ENCODE measurements around the gene VPS13A. TPM values are rescaled to one million over a fixed set of nuclear protein-coding genes. Genes with fewer than 3 reads are reported as not detected.

VPS13A gene
- total RNA-seq, result 10 to 100 TPM; 42.5 to 54.4 TPM

- H3K4me1 ChIP-seq, result peaks cover 16% of the 10 kb centered on the region
Measured at GRCh38 chr9:77177143-77177893, at the start of gene VPS13A. TSS of gene VPS13A (plus strand) at chr9:77177534. CDS start at chr9:77177705, 171 bp downstream.

GRCh38 chr9:77128125-77128789, 49.1 kb upstream of the VPS13A start:
- no peak overlapping the region for H3K27ac ChIP-seq
- no peaks in the 10 kb centered on the region for H3K36me3 ChIP-seq (replicated peaks in 1 of 2; ENCODE audit: insufficient read depth in 1 of 2, low read depth in 2 of 2)
- no peak overlapping the region for H3K4me3 ChIP-seq
- 50% methylated on average over 1 of the region's 1 CpG; no CpG with 5 or more reads in 1 of the 2 donors for WGBS, 2 donors
- ATAC-seq (no peak), DNase-seq (no peak)
- H3K4me1 ChIP-seq, result no peaks in the 10 kb centered on the region
- no peak for TF ChIP-seq POLR2A (IDR thresholded peaks at IDR 0.05)
- no peak for TF ChIP-seq CTCF (IDR thresholded peaks at IDR 0.05)
- no peaks in the 10 kb centered on the region for H3K27me3 ChIP-seq
- no peaks in the 10 kb centered on the region for H3K9me3 ChIP-seq
- intact Hi-C loops (cut with DNase I), result no loop called here

More at GRCh38 chr9:77177143-77177893, at the start of gene VPS13A:
- intact Hi-C loops (cut with DNase I), result no loop called here
- Histone ChIP-seq H3K27ac (peak within 1 kb of the TSS; percentile 56 to 89 (median 83)), H3K4me3 (peak within 1 kb of the TSS; percentile 38 to 69), H3K36me3 (replicated peaks in 1 of 2; ENCODE audit: insufficient read depth in 1 of 2, low read depth in 2 of 2) (no peaks in the 10 kb centered on the region), H3K9me3 (no peaks in the 10 kb centered on the region), H3K27me3 (no peaks in the 10 kb centered on the region)
- ATAC-seq (peak; percentile 93), DNase-seq (peak; percentile 91 to 96 (median 94))
- 0% methylated on average over 27 to 77 of the region's 89 CpGs for WGBS, 2 donors
- peak; percentile 7 to 40 (median 30) for TF ChIP-seq CTCF (IDR thresholded peaks at IDR 0.05)
- TF ChIP-seq POLR2A (IDR thresholded peaks at IDR 0.05), result peak; percentile 72 to 78 (median 76)

- Histone ChIP-seq H3K4me3 (no peak overlapping the region), H3K9me3 (no peaks in the 10 kb centered on the region), H3K27ac (no peak overlapping the region), H3K36me3 (replicated peaks in 1 of 2; ENCODE audit: insufficient read depth in 1 of 2, low read depth in 2 of 2) (no peaks in the 10 kb centered on the region), H3K4me1 (no peaks in the 10 kb centered on the region), H3K27me3 (no peaks in the 10 kb centered on the region)
- ATAC-seq, result no peak
- TF ChIP-seq CTCF (IDR thresholded peaks at IDR 0.05), result no peak
- 54 to 57% methylated on average over 5 of the region's 5 CpGs for WGBS, 2 donors
- intact Hi-C loops (cut with DNase I), result loop anchor here (10.0 kb wide), 1 partner anchor 337 kb away; no protein-coding TSS in a partner anchor
- DNase-seq, result no peak
Measured at GRCh38 chr9:77131399-77131798, 45.9 kb upstream of the VPS13A start.

GRCh38 chr9:77133011-77133410, 44.3 kb upstream of the VPS13A start:
- TF ChIP-seq POLR2A (IDR thresholded peaks at IDR 0.05), result no peak
- TF ChIP-seq CTCF (IDR thresholded peaks at IDR 0.05), result no peak
- no peak overlapping the region for H3K4me3 ChIP-seq
- H3K9me3 ChIP-seq, result no peaks in the 10 kb centered on the region
- no peaks in the 10 kb centered on the region for H3K27me3 ChIP-seq
- H3K27ac ChIP-seq, result no peak overlapping the region
- DNase-seq (no peak), ATAC-seq (no peak)
- H3K4me1 ChIP-seq, result no peaks in the 10 kb centered on the region
- no peaks in the 10 kb centered on the region for H3K36me3 ChIP-seq (replicated peaks in 1 of 2; ENCODE audit: insufficient read depth in 1 of 2, low read depth in 2 of 2)
- intact Hi-C loops (cut with DNase I), result loop anchor here (10.0 kb wide), 1 partner anchor 338 kb away; no protein-coding TSS in a partner anchor
- WGBS, 2 donors, result 52 to 78% methylated on average over 1 of the region's 1 CpG
